A549 (cell line): ENCODE results near the gene TRIM26. TPM values are rescaled to one million over a fixed set of nuclear protein-coding genes. Genes with fewer than 3 reads are reported as not detected.
A peak's percentile ranks its signal among the peaks of the same experiment; 100 is the strongest.

Experiments used
- ATAC-seq, 2 experiments: fragments of 200-7000 bp in 1 of 2; fragments of >200 bp in 1 of 2; cut with Nextera tagmentation in 1 of 2; cut with Tn5 transposase in 1 of 2; 3 replicates each; pipeline versions ENCODE4 v1.8.0 to v1.9.1; 2018 to 2020; ENCODE audit warnings: mild to moderate bottlenecking in 1 of 2, moderate library complexity in 1 of 2
- CTCF ChIA-PET: fragments of 300-600 bp; sonication (Branson Sonifier 250); formaldehyde crosslinking; extraction: SDS; loops from one replicate; lab custom pipeline; 2021; ENCODE audit warnings: antibody characterized with exemption, inconsistent platforms; lab: Yijun Ruan, JAX
- POLR2A ChIA-PET: fragments of 350-600 bp; formaldehyde crosslinking; extraction: SDS; loops from one replicate; lab custom pipeline; 2021; ENCODE audit warnings: antibody characterized with exemption, inconsistent platforms; lab: Yijun Ruan, JAX
- DNase-seq, 2 experiments: peaks; one replicate each; pipeline versions ENCODE4 v3.0.0 to v3.0.0-alpha.2; 2011 to 2016; ENCODE audit warnings: low read depth in 1 of 2, low spot score in 1 of 2
- FAIRE-seq: peaks from 2 replicates; lab custom pipeline; 2011; peaks lifted over from hg19 to GRCh38; lab: Jason Lieb, UNC
- H3K27ac ChIP-seq, 2 experiments: fragments of >200 bp; sonication (Bioruptor Twin); formaldehyde crosslinking; 3 replicates each; pipeline ENCODE4 v1.5.1; 2016 to 2017
- H3K4me1 ChIP-seq: fragments of >200 bp; sonication (Bioruptor Twin); formaldehyde crosslinking; 3 replicates; pipeline ENCODE4 v1.6.1; 2016
- H3K4me2 ChIP-seq: fragments of >200 bp; sonication (Bioruptor Twin); formaldehyde crosslinking; 3 replicates; pipeline ENCODE4 v1.6.1; 2016
- H3K4me3 ChIP-seq: fragments of >200 bp; sonication (Bioruptor Twin); formaldehyde crosslinking; 3 replicates; pipeline ENCODE4 v1.5.1; 2016
- H3K9me3 ChIP-seq: fragments of >200 bp; sonication (Bioruptor Twin); formaldehyde crosslinking; 3 replicates; pipeline ENCODE4 v1.6.1; 2016
- ESRRA ChIP-seq: fragments of 150-350 bp; IDR thresholded peaks from 2 replicates; pipeline ENCODE4 v1.6.1; 2014; ENCODE audit warnings: mild to moderate bottlenecking, low read length, borderline replicate concordance
- FOSL2 ChIP-seq, 2 experiments: fragments of 450-650 bp in 1 of 2; fragments of >200 bp in 1 of 2; sonication (Bioruptor Twin) in 1 of 2; formaldehyde crosslinking; IDR thresholded peaks; 2 replicates each; pipeline versions ENCODE4 v1.5.0 to v1.6.1; 2016 to 2020; ENCODE audit warnings: mild to moderate bottlenecking in 1 of 2, moderate library complexity in 1 of 2
- JUN ChIP-seq, 2 experiments: fragments of >200 bp; sonication (Bioruptor Twin); formaldehyde crosslinking; IDR thresholded peaks; 2 replicates in 1 of 2; 3 replicates in 1 of 2; pipeline ENCODE4 v1.6.1; 2016 to 2017
- MAFK ChIP-seq: fragments of 450-650 bp; IDR thresholded peaks from 2 replicates; pipeline ENCODE4 v1.6.1; 2014; ENCODE audit not compliant: partially characterized antibody
- NPAS2 ChIP-seq: fragments of 250-450 bp; sonication (Bioruptor Pico); IDR thresholded peaks from 2 replicates; pipeline ENCODE4 v1.8.0; 2022; ENCODE audit warnings: mild to moderate bottlenecking, moderate library complexity, borderline replicate concordance
- RAD21 ChIP-seq, 2 experiments: fragments of >200 bp in 1 of 2; sonication (Bioruptor Twin) in 1 of 2; formaldehyde crosslinking in 1 of 2; IDR thresholded peaks in 1 of 2; conservative IDR thresholded peaks in 1 of 2; 2 replicates in 1 of 2; 3 replicates in 1 of 2; pipeline ENCODE4 v1.6.1; 2012 to 2018; ENCODE audit warnings: inconsistent platforms in 1 of 2
- RCOR1 ChIP-seq: fragments of 150-350 bp; IDR thresholded peaks from 2 replicates; pipeline ENCODE4 v1.6.1; 2014; ENCODE audit warnings: antibody characterized with exemption, low read length, low read depth
- SMC3 ChIP-seq: fragments of >200 bp; sonication (Bioruptor Twin); formaldehyde crosslinking; IDR thresholded peaks from 3 replicates; pipeline ENCODE4 v1.6.1; 2018; ENCODE audit warnings: inconsistent platforms
- SREBF2 ChIP-seq: fragments of 450-650 bp; IDR thresholded peaks from 2 replicates; pipeline ENCODE4 v1.6.1; 2014; ENCODE audit warnings: mild to moderate bottlenecking, moderate library complexity
- ZFP36 ChIP-seq: fragments of 450-650 bp; IDR thresholded peaks from 2 replicates; pipeline ENCODE4 v1.6.1; 2014; ENCODE audit warnings: borderline replicate concordance; ENCODE audit not compliant: partially characterized antibody
- ZNF302 ChIP-seq: fragments of 250-450 bp; sonication (Bioruptor Pico); IDR thresholded peaks from 2 replicates; pipeline ENCODE4 v1.9.0; 2021; ENCODE audit warnings: inconsistent platforms, mild to moderate bottlenecking, moderate library complexity
- WGBS: methylation state at CpG from one replicate; pipeline ENCODE4 v1.1.6; 2017; ENCODE audit errors: missing lambda C conversion rate; 5-methylcytosine and 5-hydroxymethylcytosine counted together
- polyA plus RNA-seq, 4 experiments: library from polyadenylated mRNA; depleted of rRNA in 3 of 4; stranded (reverse); fragments of >200 nt; fragmentation: RNase III in 1 of 4; extraction: RNeasy Plus Mini Kit Qiagen cat#74134 plus additional on column Dnase treatment in 1 of 4; gene quantifications; 2 replicates in 3 of 4; 3 replicates in 1 of 4; pipeline ENCODE4 v1.2.3, GENCODE V29; 2011 to 2017
- TF ChIP-seq, protein P1 (sequence below): fragments of >200 bp; sonication (Bioruptor Twin); formaldehyde crosslinking; IDR thresholded peaks from 3 replicates; pipeline ENCODE4 v1.5.1; 2016
- TF ChIP-seq, protein P2 (sequence below): fragments of 150-350 bp; IDR thresholded peaks from 2 replicates; pipeline ENCODE4 v1.6.1; 2014; ENCODE audit warnings: low read depth, mild to moderate bottlenecking, low read length
- TF ChIP-seq, protein P3 (sequence below): fragments of 250-450 bp; sonication (Bioruptor Pico); IDR thresholded peaks from 2 replicates; pipeline ENCODE4 v1.5.0; 2020; ENCODE audit warnings: low read depth, mild to moderate bottlenecking, moderate library complexity
- TF ChIP-seq, protein P4 (sequence below): fragments of 450-650 bp; IDR thresholded peaks from 2 replicates; pipeline ENCODE4 v1.6.1; 2014; ENCODE audit warnings: antibody characterized with exemption

Gene TRIM26
- polyA plus RNA-seq, 2 of the 4 experiments (the other 2 are of a cell fraction), result 30.4 TPM

- CTCF ChIA-PET, result interaction anchor here (0.6 to 3.6 kb wide), 16 partner anchors 9 to 1462 kb away, joined by 3 to 18 read pairs (median 4); no protein-coding TSS in a partner anchor
- peaks cover 9% of the 10 kb centered on the region; the same call in 1 of the 3 replicates for H3K9me3 ChIP-seq
- FAIRE-seq, result no peak
- TF ChIP-seq RAD21 (conservative IDR thresholded peaks at IDR 0.05 in 1 of 2, IDR thresholded peaks at IDR 0.05 in 1 of 2) (peak; percentile 60 to 66), ZNF302 (CRISPR knock-in tag) (no peak), SMC3 (peak; percentile 42; the same call in 2 of the 3 replicates), FOSL2 (IDR thresholded peaks at IDR 0.05) (no peak), FOSL2 (CRISPR knock-in tag; IDR thresholded peaks at IDR 0.05) (no peak)
- TF ChIP-seq, protein P1, sequence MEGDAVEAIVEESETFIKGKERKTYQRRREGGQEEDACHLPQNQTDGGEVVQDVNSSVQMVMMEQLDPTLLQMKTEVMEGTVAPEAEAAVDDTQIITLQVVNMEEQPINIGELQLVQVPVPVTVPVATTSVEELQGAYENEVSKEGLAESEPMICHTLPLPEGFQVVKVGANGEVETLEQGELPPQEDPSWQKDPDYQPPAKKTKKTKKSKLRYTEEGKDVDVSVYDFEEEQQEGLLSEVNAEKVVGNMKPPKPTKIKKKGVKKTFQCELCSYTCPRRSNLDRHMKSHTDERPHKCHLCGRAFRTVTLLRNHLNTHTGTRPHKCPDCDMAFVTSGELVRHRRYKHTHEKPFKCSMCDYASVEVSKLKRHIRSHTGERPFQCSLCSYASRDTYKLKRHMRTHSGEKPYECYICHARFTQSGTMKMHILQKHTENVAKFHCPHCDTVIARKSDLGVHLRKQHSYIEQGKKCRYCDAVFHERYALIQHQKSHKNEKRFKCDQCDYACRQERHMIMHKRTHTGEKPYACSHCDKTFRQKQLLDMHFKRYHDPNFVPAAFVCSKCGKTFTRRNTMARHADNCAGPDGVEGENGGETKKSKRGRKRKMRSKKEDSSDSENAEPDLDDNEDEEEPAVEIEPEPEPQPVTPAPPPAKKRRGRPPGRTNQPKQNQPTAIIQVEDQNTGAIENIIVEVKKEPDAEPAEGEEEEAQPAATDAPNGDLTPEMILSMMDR, result peak; percentile 71
- TF ChIP-seq, all 56 proteins: peak for 3
- peaks cover 4% of the 10 kb centered on the region; the same call in 1 of the 3 replicates for H3K4me1 ChIP-seq
- DNase-seq, result peak; percentile 42 to 58
- no peak overlapping the region for H3K4me3 ChIP-seq
- ATAC-seq, result peak; percentile 73 to 78; a peak in 5 of 6 replicates
- H3K4me2 ChIP-seq, result no peak overlapping the region
- peak overlapping the region in 1 of 2 experiments; percentile 27; a peak in 1 of 6 replicates for H3K27ac ChIP-seq
- POLR2A ChIA-PET, result interaction anchor here (0.6 to 1.3 kb wide), 2 partner anchors 12 to 107 kb away, joined by 3 read pairs; no protein-coding TSS in a partner anchor
- WGBS, result 0% methylated on average over 1 of the region's 1 CpG
Observed at GRCh38 chr6:30219244-30219643, 6.0 kb upstream of the TRIM26 start.

- Histone ChIP-seq H3K9me3 (no peaks in the 10 kb centered on the region), H3K4me2 (no peak overlapping the region), H3K27ac (no peak overlapping the region), H3K4me3 (no peak overlapping the region), H3K4me1 (peaks cover 13% of the 10 kb centered on the region; the same call in 2 of the 3 replicates)
- TF ChIP-seq SREBF2 (no peak), ZNF302 (CRISPR knock-in tag) (no peak), ESRRA (no peak), JUN (IDR thresholded peaks at IDR 0.05) (no peak)
- TF ChIP-seq, protein P2, sequence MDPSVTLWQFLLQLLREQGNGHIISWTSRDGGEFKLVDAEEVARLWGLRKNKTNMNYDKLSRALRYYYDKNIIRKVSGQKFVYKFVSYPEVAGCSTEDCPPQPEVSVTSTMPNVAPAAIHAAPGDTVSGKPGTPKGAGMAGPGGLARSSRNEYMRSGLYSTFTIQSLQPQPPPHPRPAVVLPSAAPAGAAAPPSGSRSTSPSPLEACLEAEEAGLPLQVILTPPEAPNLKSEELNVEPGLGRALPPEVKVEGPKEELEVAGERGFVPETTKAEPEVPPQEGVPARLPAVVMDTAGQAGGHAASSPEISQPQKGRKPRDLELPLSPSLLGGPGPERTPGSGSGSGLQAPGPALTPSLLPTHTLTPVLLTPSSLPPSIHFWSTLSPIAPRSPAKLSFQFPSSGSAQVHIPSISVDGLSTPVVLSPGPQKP, result no peak
- ChIA-PET CTCF (interaction anchor here (1.0 to 1.2 kb wide), 3 partner anchors 9 to 237 kb away, joined by 3 read pairs; no protein-coding TSS in a partner anchor), POLR2A (no interaction called here)
- 90% methylated on average over 2 of the region's 3 CpGs for WGBS
- no peak for DNase-seq
- no peak for ATAC-seq
- FAIRE-seq, result no peak
Observed at GRCh38 chr6:30216096-30216495, 2.9 kb upstream of the TRIM26 start.

DNA sequence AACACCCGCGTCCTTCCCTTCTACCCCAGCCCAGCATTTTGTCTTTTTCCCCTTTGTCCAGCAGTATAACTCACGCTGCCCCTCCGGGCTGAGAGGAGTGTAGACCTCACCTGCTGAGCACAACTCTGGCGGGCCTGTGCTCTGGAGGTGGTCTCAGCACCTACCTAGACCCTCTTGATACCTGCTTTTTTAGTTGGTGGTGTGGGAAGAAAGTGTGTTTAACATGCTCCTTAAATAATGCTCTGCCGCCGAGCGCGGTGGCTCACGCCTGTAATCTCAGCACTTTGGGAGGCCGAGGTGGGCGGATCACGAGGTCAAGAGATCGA, 1.4 kb upstream of the TRIM26 start:
- no peak for FAIRE-seq
- POLR2A ChIA-PET, result interaction anchor here (0.9 to 1.8 kb wide), 3 partner anchors 24 to 113 kb away, joined by 3 to 4 read pairs (median 3); no protein-coding TSS in a partner anchor
- H3K27ac ChIP-seq, result peak overlapping the region; percentile 95 to 98

More for the DNA sequence above, 1.4 kb upstream of the TRIM26 start:
- Histone ChIP-seq H3K4me2 (peak overlapping the region; percentile 94), H3K4me1 (peaks cover 24% of the 10 kb centered on the region), H3K4me3 (peak overlapping the region; percentile 77), H3K9me3 (no peaks in the 10 kb centered on the region)
- CTCF ChIA-PET, result interaction anchor here (1.5 kb wide), 1 partner anchor 24 kb away, joined by 4 read pairs; no protein-coding TSS in a partner anchor
- ATAC-seq, result no peak
- no peak for DNase-seq
- WGBS, result 76% methylated on average over 14 of the region's 14 CpGs
- TF ChIP-seq, protein P3, sequence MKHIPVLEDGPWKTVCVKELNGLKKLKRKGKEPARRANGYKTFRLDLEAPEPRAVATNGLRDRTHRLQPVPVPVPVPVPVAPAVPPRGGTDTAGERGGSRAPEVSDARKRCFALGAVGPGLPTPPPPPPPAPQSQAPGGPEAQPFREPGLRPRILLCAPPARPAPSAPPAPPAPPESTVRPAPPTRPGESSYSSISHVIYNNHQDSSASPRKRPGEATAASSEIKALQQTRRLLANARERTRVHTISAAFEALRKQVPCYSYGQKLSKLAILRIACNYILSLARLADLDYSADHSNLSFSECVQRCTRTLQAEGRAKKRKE, result no peak
- TF ChIP-seq MAFK (no peak), ZFP36 (no peak), RCOR1 (no peak), JUN (IDR thresholded peaks at IDR 0.05) (no peak), NPAS2 (no peak)
- TF ChIP-seq, protein P4, sequence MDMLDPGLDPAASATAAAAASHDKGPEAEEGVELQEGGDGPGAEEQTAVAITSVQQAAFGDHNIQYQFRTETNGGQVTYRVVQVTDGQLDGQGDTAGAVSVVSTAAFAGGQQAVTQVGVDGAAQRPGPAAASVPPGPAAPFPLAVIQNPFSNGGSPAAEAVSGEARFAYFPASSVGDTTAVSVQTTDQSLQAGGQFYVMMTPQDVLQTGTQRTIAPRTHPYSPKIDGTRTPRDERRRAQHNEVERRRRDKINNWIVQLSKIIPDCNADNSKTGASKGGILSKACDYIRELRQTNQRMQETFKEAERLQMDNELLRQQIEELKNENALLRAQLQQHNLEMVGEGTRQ, result no peak
